ENCODE results near the gene KIF23. TPM values are rescaled to one million over a fixed set of nuclear protein-coding genes. Genes with fewer than 3 reads are reported as not detected.

KIF23 gene
- total RNA-seq, 4 donors from 2014 or later, result 1.9 to 11.5 (median 5.2) TPM

- Histone ChIP-seq H3K4me1 (no peaks in the 10 kb centered on the region), H3K27ac (no peak overlapping the region), H3K36me3 (peaks cover 0 to 5% (median 0%) of the 10 kb centered on the region in 4 donors), H3K4me3 (no peak overlapping the region), H3K9me3 (no peaks in the 10 kb centered on the region), H3K27me3 (no peaks in the 10 kb centered on the region)
- no peak for TF ChIP-seq POLR2AphosphoS5 (IDR thresholded peaks at IDR 0.05)
- no peak for TF ChIP-seq CTCF (IDR thresholded peaks at IDR 0.05)
- no peak for TF ChIP-seq EP300 (IDR thresholded peaks at IDR 0.05; ENCODE audit: low read depth)
- no peak for DNase-seq
- in situ Hi-C loops (cut with MboI; ENCODE audit: low pct_ligation_motif_present in 1 of 4, low pct_unique_long_range_greater_than_20kb in 1 of 4, low sequenced_read_pairs in 3 of 4), result no loop called here
- WGBS, 2 donors (ENCODE audit: low coverage in 1 of 2), result 81 to 100% methylated on average over 1 of the region's 1 CpG
- intact Hi-C loops (cut with DNase I; ENCODE audit: low total_unique reads), result no loop called here
Observed at GRCh38 chr15:69433831-69434230, 19.7 kb downstream of the KIF23 start.

- no peaks in the 10 kb centered on the region for H3K9me3 ChIP-seq
- WGBS, 2 donors (ENCODE audit: low coverage in 1 of 2), result 84 to 85% methylated on average over 5 of the region's 5 CpGs
- no peaks in the 10 kb centered on the region for H3K27me3 ChIP-seq
- H3K4me1 ChIP-seq, result no peaks in the 10 kb centered on the region
- no peak overlapping the region for H3K27ac ChIP-seq
- TF ChIP-seq POLR2AphosphoS5 (IDR thresholded peaks at IDR 0.05), result no peak
- TF ChIP-seq POLR2A (IDR thresholded peaks at IDR 0.05), result no peak
- TF ChIP-seq EP300 (IDR thresholded peaks at IDR 0.05; ENCODE audit: low read depth), result no peak
- no peak for TF ChIP-seq CTCF (IDR thresholded peaks at IDR 0.05)
- intact Hi-C loops (cut with DNase I; ENCODE audit: low total_unique reads) (no loop called here), in situ Hi-C loops (cut with MboI; ENCODE audit: low pct_ligation_motif_present in 1 of 4, low pct_unique_long_range_greater_than_20kb in 1 of 4, low sequenced_read_pairs in 3 of 4) (no loop called here)
- H3K4me3 ChIP-seq, result no peak overlapping the region
- peaks cover 0 to 5% (median 0%) of the 10 kb centered on the region in 4 donors for H3K36me3 ChIP-seq
- DNase-seq, result no peak
Observed at GRCh38 chr15:69434238-69434637, 20.1 kb downstream of the KIF23 start.

- in situ Hi-C loops (cut with MboI; ENCODE audit: low pct_ligation_motif_present in 1 of 4, low pct_unique_long_range_greater_than_20kb in 1 of 4, low sequenced_read_pairs in 3 of 4), result no loop called here
- no peak overlapping the region for H3K4me3 ChIP-seq
- DNase-seq, result no peak
- intact Hi-C loops (cut with DNase I; ENCODE audit: low total_unique reads), result no loop called here
- no peak overlapping the region for H3K27ac ChIP-seq
- no peaks in the 10 kb centered on the region for H3K9me3 ChIP-seq
- H3K27me3 ChIP-seq, result no peaks in the 10 kb centered on the region
- no peaks in the 10 kb centered on the region for H3K4me1 ChIP-seq
- TF ChIP-seq EP300 (IDR thresholded peaks at IDR 0.05; ENCODE audit: low read depth) (no peak), POLR2AphosphoS5 (IDR thresholded peaks at IDR 0.05) (no peak)
- peaks cover 0 to 5% (median 0%) of the 10 kb centered on the region in 4 donors for H3K36me3 ChIP-seq
- 92 to 96% methylated on average over 5 to 18 of the region's 18 CpGs for WGBS, 2 donors (ENCODE audit: low coverage in 1 of 2)
Observed at GRCh38 chr15:69434679-69435078, 20.5 kb downstream of the KIF23 start.

- Histone ChIP-seq H3K4me1 (no peaks in the 10 kb centered on the region), H3K9me3 (no peaks in the 10 kb centered on the region), H3K4me3 (no peak overlapping the region), H3K27me3 (no peaks in the 10 kb centered on the region), H3K36me3 (peaks cover 0 to 5% (median 0%) of the 10 kb centered on the region in 4 donors), H3K27ac (no peak overlapping the region)
- no peak for TF ChIP-seq EP300 (IDR thresholded peaks at IDR 0.05; ENCODE audit: low read depth)
- TF ChIP-seq POLR2A (IDR thresholded peaks at IDR 0.05), result no peak
- no peak for TF ChIP-seq POLR2AphosphoS5 (IDR thresholded peaks at IDR 0.05)
- TF ChIP-seq CTCF (IDR thresholded peaks at IDR 0.05), result no peak
- no peak for DNase-seq
- in situ Hi-C loops (cut with MboI; ENCODE audit: low pct_ligation_motif_present in 1 of 4, low pct_unique_long_range_greater_than_20kb in 1 of 4, low sequenced_read_pairs in 3 of 4) (no loop called here), intact Hi-C loops (cut with DNase I; ENCODE audit: low total_unique reads) (no loop called here)
- WGBS, 2 donors (ENCODE audit: low coverage in 1 of 2), result 91 to 97% methylated on average over 4 of the region's 4 CpGs
Observed at GRCh38 chr15:69435985-69436384, 21.8 kb downstream of the KIF23 start.

GRCh38 chr15:69436951-69437350 lies 22.8 kb downstream of the KIF23 start:
- 80 to 93% methylated on average over 2 to 4 of the region's 4 CpGs for WGBS, 2 donors (ENCODE audit: low coverage in 1 of 2)
- Histone ChIP-seq H3K27ac (no peak overlapping the region), H3K36me3 (peaks cover 0 to 5% (median 0%) of the 10 kb centered on the region in 4 donors), H3K4me3 (no peak overlapping the region), H3K9me3 (no peaks in the 10 kb centered on the region), H3K4me1 (no peaks in the 10 kb centered on the region), H3K27me3 (no peaks in the 10 kb centered on the region)
- in situ Hi-C loops (cut with MboI; ENCODE audit: low pct_ligation_motif_present in 1 of 4, low pct_unique_long_range_greater_than_20kb in 1 of 4, low sequenced_read_pairs in 3 of 4) (no loop called here), intact Hi-C loops (cut with DNase I; ENCODE audit: low total_unique reads) (no loop called here)
- DNase-seq, result no peak
- TF ChIP-seq EP300 (IDR thresholded peaks at IDR 0.05; ENCODE audit: low read depth), result no peak
- no peak for TF ChIP-seq POLR2AphosphoS5 (IDR thresholded peaks at IDR 0.05)
- no peak for TF ChIP-seq POLR2A (IDR thresholded peaks at IDR 0.05)
- no peak for TF ChIP-seq CTCF (IDR thresholded peaks at IDR 0.05)

All from transverse colon (tissue), 4 donors.